Muscle layer of duodenum (tissue), 2 donors: ENCODE results near the gene SEC14L2.

ENCODE experiments used
- H3K27ac ChIP-seq: one replicate; pipeline ENCODE4 v1.7.0; 2013; ENCODE audit warnings: mild to moderate bottlenecking, low read length
- H3K27me3 ChIP-seq: one replicate; pipeline ENCODE4 v1.7.0; 2013; ENCODE audit warnings: low read depth, mild to moderate bottlenecking, control low read depth, low read length
- H3K36me3 ChIP-seq, 2 donors: one replicate each; pipeline ENCODE4 v1.7.0; 2013; ENCODE audit warnings: low read length in 2 of 2, control low read depth in 1 of 2, mild to moderate bottlenecking in 1 of 2; ENCODE audit not compliant: insufficient read depth in 2 of 2, control insufficient read depth in 1 of 2
- H3K4me1 ChIP-seq, 2 donors: one replicate each; pipeline ENCODE4 v1.7.0; 2013; ENCODE audit warnings: low read length in 2 of 2, mild to moderate bottlenecking in 2 of 2, control low read depth in 1 of 2, moderate library complexity in 1 of 2; ENCODE audit not compliant: insufficient read depth in 2 of 2, control insufficient read depth in 1 of 2
- H3K4me3 ChIP-seq, 2 donors: one replicate each; pipeline ENCODE4 v1.7.0; 2013; ENCODE audit warnings: low read length in 2 of 2, low read depth in 1 of 2, mild to moderate bottlenecking in 1 of 2
- H3K9me3 ChIP-seq, 2 donors: one replicate each; pipeline ENCODE4 v1.7.0; 2013; ENCODE audit warnings: low read length in 2 of 2, control low read depth in 1 of 2, mild to moderate bottlenecking in 1 of 2; ENCODE audit not compliant: control insufficient read depth in 1 of 2
- donor health status: healthy.

The SEC14L2 gene

DNA sequence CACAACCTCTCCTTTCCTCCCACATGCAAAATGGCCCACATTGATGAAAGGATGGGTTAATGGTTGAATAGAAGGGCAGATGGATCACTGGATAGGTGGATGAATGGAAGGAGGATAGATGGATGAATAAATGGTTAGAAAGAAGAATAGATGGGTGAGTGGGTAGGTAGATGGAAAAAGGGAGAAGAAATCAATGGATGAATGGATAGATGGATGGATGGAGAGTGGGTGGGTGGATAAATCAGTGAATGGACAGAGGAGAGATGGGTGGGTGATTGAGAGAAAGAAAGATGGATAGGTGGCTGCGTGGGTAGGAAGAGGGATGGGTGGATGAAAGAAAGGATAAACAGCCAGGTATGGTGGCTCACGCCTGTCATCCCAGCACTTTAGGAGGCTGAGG lies 73.8 kb downstream of the SEC14L2 start:
- Histone ChIP-seq H3K9me3 (no peaks in the 10 kb centered on the region), H3K4me3 (no peak overlapping the region), H3K27me3 (peaks cover 5% of the 10 kb centered on the region), H3K27ac (no peak overlapping the region), H3K4me1 (no peaks in the 10 kb centered on the region), H3K36me3 (no peaks in the 10 kb centered on the region)

DNA sequence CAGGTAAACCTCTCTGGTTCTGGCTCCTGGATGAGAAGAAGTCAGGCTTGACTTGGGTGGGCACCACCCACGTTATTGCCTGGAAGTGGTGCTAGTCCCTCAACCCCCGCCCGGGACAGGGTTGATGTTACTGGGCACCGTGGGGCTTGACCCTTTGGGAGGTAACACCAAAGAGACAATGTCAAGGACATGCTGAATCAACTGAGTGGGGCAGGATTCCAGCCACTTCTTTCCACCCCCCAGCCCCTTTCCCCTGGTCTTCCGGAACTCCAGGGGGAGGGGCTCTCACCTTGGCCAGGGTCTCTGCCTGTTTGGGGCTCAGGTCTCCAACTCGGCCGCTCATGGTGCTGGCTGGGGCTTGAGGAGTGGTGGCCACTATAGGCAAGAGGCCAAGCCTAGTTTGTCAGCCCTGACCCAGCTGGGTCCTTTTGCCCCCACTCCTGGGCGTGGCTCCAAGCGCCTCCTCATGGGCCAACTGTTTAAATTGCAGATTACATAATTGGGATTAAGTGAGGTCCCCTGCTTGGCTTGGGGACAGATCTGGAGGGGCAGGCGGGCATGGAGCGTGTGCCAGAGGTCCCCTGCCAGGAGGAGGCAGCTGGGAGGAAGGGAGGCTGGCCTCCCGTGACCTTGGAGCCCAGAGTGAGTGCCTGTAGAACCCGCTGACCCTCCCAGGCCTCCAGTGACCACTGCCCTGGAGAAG lies 74.9 kb downstream of the SEC14L2 start, which contains the start of gene SEC14L3:
TSS of gene SEC14L3 (minus strand) at position 402 of the 703 bp plus-strand sequence. CDS start at position 343, 59 bp downstream.
- Histone ChIP-seq H3K9me3 (no peaks in the 10 kb centered on the region), H3K27ac (no peak within 1 kb of the TSS), H3K4me3 (no peak within 1 kb of the TSS), H3K27me3 (peaks cover 5% of the 10 kb centered on the region), H3K4me1 (no peaks in the 10 kb centered on the region), H3K36me3 (no peaks in the 10 kb centered on the region)

GRCh38 chr22:30472994-30473720 lies 76.3 kb downstream of the SEC14L2 start:
- no peak overlapping the region for H3K27ac ChIP-seq
- H3K36me3 ChIP-seq: no peaks in the 10 kb centered on the region
- no peaks in the 10 kb centered on the region for H3K4me1 ChIP-seq
- no peak overlapping the region for H3K4me3 ChIP-seq
- H3K27me3 ChIP-seq: peaks cover 5% of the 10 kb centered on the region
- H3K9me3 ChIP-seq: no peaks in the 10 kb centered on the region

DNA sequence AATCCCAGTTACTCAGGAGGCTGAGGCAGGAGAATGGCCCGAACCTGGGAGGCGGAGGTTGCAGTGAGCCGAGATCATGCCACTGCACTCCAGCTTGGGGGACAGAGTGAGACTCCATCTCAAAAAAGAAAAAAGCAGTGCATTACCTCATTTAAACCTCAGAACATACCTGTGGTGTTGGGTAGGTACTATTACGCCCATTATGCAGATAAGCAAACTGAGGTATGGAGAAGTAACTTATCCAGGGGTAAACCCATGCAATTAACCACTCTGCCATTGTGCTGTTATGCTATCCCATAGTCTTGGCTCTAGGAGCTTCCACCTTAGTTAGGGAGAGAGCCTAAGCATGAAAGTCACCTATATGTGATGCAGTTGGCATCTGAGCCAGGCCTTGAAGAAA lies 77.3 kb downstream of the SEC14L2 start:
- H3K36me3 ChIP-seq: no peaks in the 10 kb centered on the region
- no peak overlapping the region for H3K27ac ChIP-seq
- H3K4me3 ChIP-seq: no peak overlapping the region
- no peaks in the 10 kb centered on the region for H3K4me1 ChIP-seq
- no peaks in the 10 kb centered on the region for H3K9me3 ChIP-seq
- no peaks in the 10 kb centered on the region for H3K27me3 ChIP-seq
